Activated CD8-positive, alpha-beta memory T cell treated with anti-CD3 and anti-CD28 coated beads, Interleukin-2, amount 50 U/mL, for 24 hours (primary cell): Measurements from ENCODE around the gene PRRT4.

Source experiments
- DNase-seq: peaks from one replicate; pipeline ENCODE4 v3.0.0-alpha.2; 2020; ENCODE audit errors: extremely low read depth

PRRT4 gene

GRCh38 chr7:128349466-128349825 is 12.0 kb downstream of the PRRT4 start:
- no peak for DNase-seq

- no peak for DNase-seq
These were observed 13.8 kb downstream of the PRRT4 start for GRCh38 chr7:128347647-128348097.

GRCh38 chr7:128344431-128344774 is 17.1 kb downstream of the PRRT4 start:
- DNase-seq, result no peak

- peak; percentile 66 for DNase-seq
These were observed 17.7 kb downstream of the PRRT4 start, which contains the start of gene RBM28 for GRCh38 chr7:128343554-128344430. Gene RBM28, minus strand, starts transcription at chr7:128343908. Its CDS starts 115 bp downstream, at chr7:128343793.

- no peak for DNase-seq
These were observed 19.8 kb downstream of the PRRT4 start for GRCh38 chr7:128341733-128342132.

- DNase-seq, result no peak
These were observed 25.8 kb downstream of the PRRT4 start for GRCh38 chr7:128335730-128336129.

- no peak for DNase-seq
These were observed 37.2 kb downstream of the PRRT4 start for GRCh38 chr7:128324368-128324680.

- no peak for DNase-seq
These were observed 37.8 kb downstream of the PRRT4 start for GRCh38 chr7:128323459-128324367.

- DNase-seq, result no peak
These were observed 38.5 kb downstream of the PRRT4 start for GRCh38 chr7:128323040-128323439.

- no peak for DNase-seq
These were observed 39.3 kb downstream of the PRRT4 start for GRCh38 chr7:128322040-128322643.

- no peak for DNase-seq
These were observed 40.5 kb downstream of the PRRT4 start for GRCh38 chr7:128321044-128321422.

GRCh38 chr7:128318691-128319090 is 42.8 kb downstream of the PRRT4 start:
- no peak for DNase-seq

GRCh38 chr7:128311013-128311412 is 50.5 kb downstream of the PRRT4 start:
- DNase-seq, result no peak

- DNase-seq, result no peak
These were observed 51.0 kb downstream of the PRRT4 start for GRCh38 chr7:128310499-128310898.

GRCh38 chr7:128309976-128310375 is 51.5 kb downstream of the PRRT4 start:
- no peak for DNase-seq

- no peak for DNase-seq
These were observed 52.4 kb downstream of the PRRT4 start for GRCh38 chr7:128309124-128309523.

GRCh38 chr7:128307061-128307460 is 54.4 kb downstream of the PRRT4 start:
- DNase-seq, result no peak

GRCh38 chr7:128304212-128304611 is 57.3 kb downstream of the PRRT4 start:
- DNase-seq, result no peak

GRCh38 chr7:128303643-128304042 is 57.8 kb downstream of the PRRT4 start:
- DNase-seq, result no peak

- no peak for DNase-seq
These were observed 58.4 kb downstream of the PRRT4 start for GRCh38 chr7:128303133-128303532.

GRCh38 chr7:128302139-128302538 is 59.4 kb downstream of the PRRT4 start:
- no peak for DNase-seq
